ENCODE data around the gene NOP53.

NOP53 gene

GRCh38 chr19:47700934-47701716 lies 44.2 kb upstream of the NOP53 start:
- no peaks in the 10 kb centered on the region for H3K4me1 ChIP-seq (ENCODE audit: control insufficient read depth in 1 of 2, insufficient read depth in 1 of 2, low read depth in 1 of 2, low read length in 1 of 2)
- H3K27ac ChIP-seq, result no peak overlapping the region
- peaks cover 69% of the 10 kb centered on the region for H3K36me3 ChIP-seq
- H3K9me3 ChIP-seq, result no peaks in the 10 kb centered on the region
- peaks cover 6% of the 10 kb centered on the region for H3K27me3 ChIP-seq
- no peak for TF ChIP-seq CTCF (IDR thresholded peaks at IDR 0.05)
- no peak overlapping the region for H3K4me3 ChIP-seq (ENCODE audit: low read depth in 1 of 2, low read length in 1 of 2)

GRCh38 chr19:47701717-47702552 lies 43.4 kb upstream of the NOP53 start:
- no peak overlapping the region for H3K27ac ChIP-seq
- H3K36me3 ChIP-seq, result peaks cover 61% of the 10 kb centered on the region
- H3K4me1 ChIP-seq (ENCODE audit: control insufficient read depth in 1 of 2, insufficient read depth in 1 of 2, low read depth in 1 of 2, low read length in 1 of 2), result no peaks in the 10 kb centered on the region
- no peaks in the 10 kb centered on the region for H3K9me3 ChIP-seq
- H3K4me3 ChIP-seq (ENCODE audit: low read depth in 1 of 2, low read length in 1 of 2), result no peak overlapping the region
- peaks cover 13% of the 10 kb centered on the region for H3K27me3 ChIP-seq
- no peak for TF ChIP-seq CTCF (IDR thresholded peaks at IDR 0.05)

DNA sequence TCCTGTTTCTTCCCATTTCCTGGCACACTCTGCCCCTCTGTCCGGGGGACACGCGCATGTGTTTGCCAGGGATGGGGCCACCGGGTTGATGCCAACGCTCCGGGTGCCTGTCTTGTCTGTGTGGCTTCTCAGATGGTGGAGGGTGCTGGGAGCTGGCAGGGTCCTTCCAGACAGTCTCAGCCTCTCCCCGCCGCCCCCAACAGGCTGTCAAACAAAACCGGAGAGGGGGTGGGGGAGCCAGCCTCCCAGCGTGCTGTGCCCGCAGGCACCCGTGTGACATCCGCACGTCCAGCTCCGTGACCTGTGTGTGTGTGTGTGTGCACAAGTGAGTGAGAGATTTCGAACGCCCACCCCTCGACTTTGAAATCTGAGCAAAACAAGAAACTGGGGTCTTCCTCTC lies 42.7 kb upstream of the NOP53 start:
- Histone ChIP-seq H3K27ac (no peak overlapping the region), H3K36me3 (peaks cover 56% of the 10 kb centered on the region), H3K9me3 (no peaks in the 10 kb centered on the region), H3K4me1 (ENCODE audit: control insufficient read depth in 1 of 2, insufficient read depth in 1 of 2, low read depth in 1 of 2, low read length in 1 of 2) (no peaks in the 10 kb centered on the region), H3K27me3 (peaks cover 20% of the 10 kb centered on the region), H3K4me3 (ENCODE audit: low read depth in 1 of 2, low read length in 1 of 2) (no peak overlapping the region)
- no peak for TF ChIP-seq CTCF (IDR thresholded peaks at IDR 0.05)

DNA sequence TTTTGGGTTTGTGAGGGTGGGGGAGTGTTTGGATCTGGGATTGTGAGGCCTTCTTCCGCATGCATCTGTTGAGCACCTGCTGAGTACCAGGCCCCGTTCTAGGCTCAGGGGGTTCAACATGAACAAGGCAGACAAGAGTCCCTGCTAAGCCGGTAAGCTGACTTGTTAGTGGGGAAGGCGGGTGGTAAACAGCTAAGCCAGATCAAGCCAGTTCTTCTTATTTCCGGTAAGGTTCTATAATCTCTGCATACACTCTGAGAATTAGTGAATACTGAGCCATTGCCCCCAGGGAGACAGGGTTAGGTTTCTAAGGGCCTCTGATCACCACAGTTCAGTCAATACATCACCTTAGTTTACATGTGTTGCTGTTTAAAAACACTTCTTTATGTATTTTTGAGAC lies 42.0 kb upstream of the NOP53 start:
- Histone ChIP-seq H3K27ac (no peak overlapping the region), H3K4me3 (ENCODE audit: low read depth in 1 of 2, low read length in 1 of 2) (no peak overlapping the region), H3K4me1 (ENCODE audit: control insufficient read depth in 1 of 2, insufficient read depth in 1 of 2, low read depth in 1 of 2, low read length in 1 of 2) (no peaks in the 10 kb centered on the region), H3K9me3 (no peaks in the 10 kb centered on the region), H3K27me3 (peaks cover 21% of the 10 kb centered on the region), H3K36me3 (peaks cover 50% of the 10 kb centered on the region)
- TF ChIP-seq CTCF (IDR thresholded peaks at IDR 0.05), result no peak

- H3K9me3 ChIP-seq, result no peaks in the 10 kb centered on the region
- H3K36me3 ChIP-seq, result peaks cover 43% of the 10 kb centered on the region
- H3K4me3 ChIP-seq (ENCODE audit: low read depth in 1 of 2, low read length in 1 of 2), result no peak overlapping the region
- no peaks in the 10 kb centered on the region for H3K4me1 ChIP-seq (ENCODE audit: control insufficient read depth in 1 of 2, insufficient read depth in 1 of 2, low read depth in 1 of 2, low read length in 1 of 2)
- no peak for TF ChIP-seq CTCF (IDR thresholded peaks at IDR 0.05)
- no peak overlapping the region for H3K27ac ChIP-seq
- peaks cover 21% of the 10 kb centered on the region for H3K27me3 ChIP-seq
Observed at GRCh38 chr19:47704024-47704423, 41.3 kb upstream of the NOP53 start.
